MCF 10A (cell line): Measurements from ENCODE around the gene MGAT5. TPM values are rescaled to one million over a fixed set of nuclear protein-coding genes. Genes with fewer than 3 reads are reported as not detected.

Source experiments
- BruUV-seq: library from RNA; stranded (reverse); fragments of 400-500 nt; replicated peaks from 2 replicates; lab custom pipeline; 2021; lab: Mats Ljungman, UMichigan
- CTCF ChIA-PET: fragments of 300-600 bp; sonication (Branson Sonifier 250); formaldehyde crosslinking; extraction: SDS; loops from one replicate; lab custom pipeline; 2021; ENCODE audit warnings: antibody characterized with exemption, inconsistent platforms; lab: Yijun Ruan, JAX
- POLR2A ChIA-PET: fragments of 300-600, 350-650 bp; sonication (Branson Sonifier 250); formaldehyde crosslinking; extraction: SDS; loops from one replicate; lab custom pipeline; 2020; ENCODE audit warnings: antibody characterized with exemption, inconsistent platforms; lab: Yijun Ruan, JAX
- DNase-seq: peaks from one replicate; pipeline ENCODE4 v3.0.0-alpha.2; 2018; ENCODE audit not compliant: unreplicated experiment
- H3K27ac Mint-ChIP-seq: one replicate; pipeline ENCODE4 v1.8.0; 2022; ENCODE audit warnings: mild to moderate bottlenecking, low read depth, mixed read lengths; ENCODE audit not compliant: unreplicated experiment
- H3K27me3 Mint-ChIP-seq: one replicate; pipeline ENCODE4 v1.8.0; 2022; ENCODE audit warnings: mixed read lengths; ENCODE audit not compliant: insufficient read depth, unreplicated experiment
- H3K36me3 Mint-ChIP-seq: one replicate; pipeline ENCODE4 v1.8.0; 2022; ENCODE audit warnings: mild to moderate bottlenecking, moderate library complexity, mixed read lengths; ENCODE audit not compliant: insufficient read depth, unreplicated experiment
- H3K4me1 Mint-ChIP-seq: one replicate; pipeline ENCODE4 v1.8.0; 2022; ENCODE audit warnings: mixed read lengths; ENCODE audit not compliant: insufficient read depth, unreplicated experiment
- H3K4me3 Mint-ChIP-seq: one replicate; pipeline ENCODE4 v1.8.0; 2022; ENCODE audit warnings: mild to moderate bottlenecking, moderate library complexity, mixed read lengths; ENCODE audit not compliant: unreplicated experiment
- H3K9me3 Mint-ChIP-seq: one replicate; pipeline ENCODE4 v1.8.0; 2022; ENCODE audit warnings: mixed read lengths; ENCODE audit not compliant: unreplicated experiment
- intact Hi-C: fragments of 100-400 bp; cut with micrococcal nuclease; formaldehyde crosslinking; loops from 2 replicates; pipeline ENCODE4 v1.14.1; 2022
- total RNA-seq: library from RNA; stranded (reverse); gene quantifications from 2 replicates; pipeline ENCODE4 v1.2.3, GENCODE V29; 2022
- TF ChIP-seq, protein P1 (sequence below): fragments of 200-600 bp; IDR thresholded peaks from one replicate; pipeline ENCODE4 v1.8.0; 2022; ENCODE audit warnings: antibody characterized with exemption, mild to moderate bottlenecking; ENCODE audit not compliant: unreplicated experiment

The MGAT5 gene
- total RNA-seq, 1 experiment from 2014 or later = 22.2 TPM

- CTCF ChIA-PET = interaction anchor here (0.8 kb wide), 1 partner anchor 14 kb away, joined by 4 read pairs; no protein-coding TSS in a partner anchor
- Mint-ChIP-seq H3K9me3 (no peaks in the 10 kb centered on the region), H3K4me1 (peaks cover 10% of the 10 kb centered on the region), H3K36me3 (no peaks in the 10 kb centered on the region), H3K27me3 (no peaks in the 10 kb centered on the region), H3K4me3 (no peak overlapping the region), H3K27ac (no peak overlapping the region)
- intact Hi-C loops = no loop called here
- DNase-seq = no peak
- BruUV-seq = no TSS peak
- POLR2A ChIA-PET = no interaction called here
- TF ChIP-seq, protein P1, sequence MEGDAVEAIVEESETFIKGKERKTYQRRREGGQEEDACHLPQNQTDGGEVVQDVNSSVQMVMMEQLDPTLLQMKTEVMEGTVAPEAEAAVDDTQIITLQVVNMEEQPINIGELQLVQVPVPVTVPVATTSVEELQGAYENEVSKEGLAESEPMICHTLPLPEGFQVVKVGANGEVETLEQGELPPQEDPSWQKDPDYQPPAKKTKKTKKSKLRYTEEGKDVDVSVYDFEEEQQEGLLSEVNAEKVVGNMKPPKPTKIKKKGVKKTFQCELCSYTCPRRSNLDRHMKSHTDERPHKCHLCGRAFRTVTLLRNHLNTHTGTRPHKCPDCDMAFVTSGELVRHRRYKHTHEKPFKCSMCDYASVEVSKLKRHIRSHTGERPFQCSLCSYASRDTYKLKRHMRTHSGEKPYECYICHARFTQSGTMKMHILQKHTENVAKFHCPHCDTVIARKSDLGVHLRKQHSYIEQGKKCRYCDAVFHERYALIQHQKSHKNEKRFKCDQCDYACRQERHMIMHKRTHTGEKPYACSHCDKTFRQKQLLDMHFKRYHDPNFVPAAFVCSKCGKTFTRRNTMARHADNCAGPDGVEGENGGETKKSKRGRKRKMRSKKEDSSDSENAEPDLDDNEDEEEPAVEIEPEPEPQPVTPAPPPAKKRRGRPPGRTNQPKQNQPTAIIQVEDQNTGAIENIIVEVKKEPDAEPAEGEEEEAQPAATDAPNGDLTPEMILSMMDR = no peak
Observed at GRCh38 chr2:134279417-134279816, 25.5 kb downstream of the MGAT5 start.

- no TSS peak for BruUV-seq
- CTCF ChIA-PET = interaction anchor here (0.6 kb wide), 1 partner anchor 10 kb away, joined by 3 read pairs; no protein-coding TSS in a partner anchor
Observed at GRCh38 chr2:134280231-134280630, 26.4 kb downstream of the MGAT5 start.

GRCh38 chr2:134280726-134281125 is 26.9 kb downstream of the MGAT5 start:
- no peak overlapping the region for H3K4me3 Mint-ChIP-seq
- no peaks in the 10 kb centered on the region for H3K9me3 Mint-ChIP-seq
- TF ChIP-seq, protein P1 = no peak
- H3K27me3 Mint-ChIP-seq = no peaks in the 10 kb centered on the region
- BruUV-seq = no TSS peak
- no peak overlapping the region for H3K27ac Mint-ChIP-seq
- ChIA-PET CTCF (interaction anchor here (0.6 kb wide), 2 partner anchors 10 to 36 kb away, joined by 3 read pairs; no protein-coding TSS in a partner anchor), POLR2A (no interaction called here)
- no peaks in the 10 kb centered on the region for H3K36me3 Mint-ChIP-seq
- intact Hi-C loops = no loop called here
- DNase-seq = no peak
- peaks cover 10% of the 10 kb centered on the region for H3K4me1 Mint-ChIP-seq

More at GRCh38 chr2:134280231-134280630, 26.4 kb downstream of the MGAT5 start:
- no peaks in the 10 kb centered on the region for H3K9me3 Mint-ChIP-seq
- intact Hi-C loops = no loop called here
- no peaks in the 10 kb centered on the region for H3K36me3 Mint-ChIP-seq
- POLR2A ChIA-PET = no interaction called here
- H3K4me3 Mint-ChIP-seq = no peak overlapping the region
- H3K27me3 Mint-ChIP-seq = no peaks in the 10 kb centered on the region
- no peak overlapping the region for H3K27ac Mint-ChIP-seq
- TF ChIP-seq, protein P1 = no peak
- DNase-seq = no peak
- H3K4me1 Mint-ChIP-seq = peaks cover 10% of the 10 kb centered on the region

DNA sequence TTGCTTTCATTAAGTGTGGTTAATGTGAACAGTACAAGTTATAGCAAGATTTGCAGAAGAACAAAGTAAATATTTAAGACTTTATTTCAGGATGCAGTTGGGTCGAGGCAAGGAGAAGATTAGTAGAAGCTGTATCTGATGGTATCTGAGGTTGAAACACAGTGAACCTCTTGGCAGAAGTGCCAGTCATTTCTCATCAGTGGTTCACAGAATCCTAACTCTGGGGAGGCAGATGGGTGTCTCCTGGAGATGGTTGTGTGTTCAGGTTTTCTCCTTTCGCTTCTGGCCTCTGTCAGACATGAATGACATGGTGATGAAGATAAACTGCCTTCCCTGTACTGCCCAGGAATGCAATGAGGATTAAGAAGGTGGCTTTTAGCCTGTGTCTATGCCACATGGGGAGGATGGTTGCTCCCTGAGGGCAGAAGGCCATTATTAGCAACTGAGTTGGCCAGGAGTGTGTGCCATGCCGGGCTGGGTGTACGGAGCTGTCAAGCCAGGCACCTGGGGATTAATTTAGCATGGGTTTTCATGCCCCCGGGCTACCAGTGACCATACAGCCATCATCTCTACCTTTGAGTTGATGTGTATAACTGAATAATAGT is 28.0 kb downstream of the MGAT5 start:
- no peaks in the 10 kb centered on the region for H3K9me3 Mint-ChIP-seq
- H3K27ac Mint-ChIP-seq = no peak overlapping the region
- DNase-seq = no peak
- ChIA-PET POLR2A (no interaction called here), CTCF (no interaction called here)
- H3K36me3 Mint-ChIP-seq = no peaks in the 10 kb centered on the region
- BruUV-seq = no TSS peak
- TF ChIP-seq, protein P1 = no peak
- intact Hi-C loops = loop anchor here (2.0 kb wide), 1 partner anchor 77 kb away; no protein-coding TSS in a partner anchor
- peaks cover 2% of the 10 kb centered on the region for H3K4me1 Mint-ChIP-seq
- no peak overlapping the region for H3K4me3 Mint-ChIP-seq
- H3K27me3 Mint-ChIP-seq = no peaks in the 10 kb centered on the region
